ENCODE measurements around the gene CDC16.

The CDC16 gene

DNA sequence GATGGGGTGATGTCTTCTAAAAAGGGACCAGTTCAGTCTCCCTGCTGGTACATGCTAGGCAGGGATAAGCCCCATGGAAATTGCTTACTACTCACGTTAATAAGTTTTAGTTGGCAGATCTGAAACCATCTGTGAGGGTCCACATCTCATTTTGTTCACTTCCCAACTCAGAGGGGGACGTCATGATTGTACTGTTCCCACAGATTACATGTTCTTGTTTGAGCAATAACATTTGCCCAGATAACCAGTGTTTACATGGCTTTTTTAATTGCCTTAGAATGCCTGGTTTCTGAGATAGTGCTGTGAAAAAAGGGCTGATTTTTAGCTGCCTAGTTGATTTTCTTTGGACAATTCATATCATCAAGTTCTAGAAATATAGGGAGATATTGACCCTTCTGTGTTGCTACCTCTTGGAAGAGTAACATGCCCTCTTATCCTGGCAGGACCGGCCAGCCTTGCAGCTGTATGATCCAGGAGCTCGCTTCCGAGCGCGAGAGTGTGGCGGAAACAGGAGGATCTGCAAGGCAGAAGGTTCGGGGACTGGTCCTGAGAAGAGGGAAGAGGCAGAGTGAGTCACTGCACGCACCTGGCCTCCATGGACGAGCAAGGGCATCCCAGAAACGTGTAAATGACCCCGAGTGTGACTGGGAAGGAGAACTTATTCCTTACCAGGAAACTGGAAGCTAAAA, 69.8 kb downstream of the CDC16 start:
- no peak for DNase-seq

- DNase-seq = no peak
Observed at GRCh38 chr13:114309086-114309485, 74.4 kb downstream of the CDC16 start.

DNA sequence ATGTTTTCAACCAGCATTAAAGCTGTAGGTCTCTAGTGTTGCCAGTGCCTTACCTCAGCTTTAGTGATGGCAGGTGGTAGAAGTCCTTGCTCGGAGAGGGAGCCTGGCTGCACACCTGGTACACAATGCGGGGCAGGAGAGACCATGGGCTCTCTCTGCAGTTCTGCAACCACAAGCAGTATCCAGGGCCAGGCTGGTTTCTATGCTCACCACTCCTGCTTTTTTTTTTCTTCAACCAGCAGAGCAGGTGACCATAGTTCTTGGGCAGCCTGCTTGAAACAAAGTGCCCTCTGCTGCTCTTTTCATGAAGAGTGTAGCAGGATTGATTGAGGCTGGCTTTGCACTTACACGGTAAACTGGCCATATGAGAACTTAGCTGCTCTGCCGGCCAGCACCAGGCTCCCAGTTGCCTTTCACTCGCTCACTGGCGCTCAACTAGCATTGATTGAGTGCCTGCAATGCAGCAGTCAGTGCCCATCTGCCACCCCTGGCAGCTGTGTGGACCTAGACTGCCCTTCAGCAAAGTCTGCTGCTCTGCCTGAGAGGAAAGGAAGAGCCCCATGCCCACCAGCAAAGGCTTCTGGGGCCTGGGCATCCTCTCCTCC, 75.2 kb downstream of the CDC16 start:
- no peak for DNase-seq

- no peak for DNase-seq
Observed at GRCh38 chr13:114310956-114311355, 76.3 kb downstream of the CDC16 start.

- no peak for DNase-seq
Observed at GRCh38 chr13:114311387-114311786, 76.7 kb downstream of the CDC16 start.

DNA sequence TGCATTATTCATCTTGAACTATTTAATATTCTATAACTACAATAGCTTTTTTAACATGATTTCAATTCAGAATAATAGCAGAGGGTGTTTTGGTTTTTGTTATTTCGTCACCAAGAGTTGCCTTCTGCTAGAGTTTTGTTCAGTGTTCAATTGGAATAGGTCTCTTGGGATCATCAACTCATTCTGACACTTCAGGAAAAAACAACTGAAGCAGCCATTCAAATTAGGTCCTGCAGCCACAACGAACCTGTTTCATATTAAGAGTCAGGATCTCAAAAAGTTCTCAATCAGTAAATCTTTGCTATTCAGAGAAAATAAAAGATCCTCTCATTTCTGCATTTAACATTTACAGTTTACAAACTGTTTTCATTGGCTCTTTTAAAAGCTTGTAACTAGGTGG, 77.2 kb downstream of the CDC16 start:
- DNase-seq = no peak

DNA sequence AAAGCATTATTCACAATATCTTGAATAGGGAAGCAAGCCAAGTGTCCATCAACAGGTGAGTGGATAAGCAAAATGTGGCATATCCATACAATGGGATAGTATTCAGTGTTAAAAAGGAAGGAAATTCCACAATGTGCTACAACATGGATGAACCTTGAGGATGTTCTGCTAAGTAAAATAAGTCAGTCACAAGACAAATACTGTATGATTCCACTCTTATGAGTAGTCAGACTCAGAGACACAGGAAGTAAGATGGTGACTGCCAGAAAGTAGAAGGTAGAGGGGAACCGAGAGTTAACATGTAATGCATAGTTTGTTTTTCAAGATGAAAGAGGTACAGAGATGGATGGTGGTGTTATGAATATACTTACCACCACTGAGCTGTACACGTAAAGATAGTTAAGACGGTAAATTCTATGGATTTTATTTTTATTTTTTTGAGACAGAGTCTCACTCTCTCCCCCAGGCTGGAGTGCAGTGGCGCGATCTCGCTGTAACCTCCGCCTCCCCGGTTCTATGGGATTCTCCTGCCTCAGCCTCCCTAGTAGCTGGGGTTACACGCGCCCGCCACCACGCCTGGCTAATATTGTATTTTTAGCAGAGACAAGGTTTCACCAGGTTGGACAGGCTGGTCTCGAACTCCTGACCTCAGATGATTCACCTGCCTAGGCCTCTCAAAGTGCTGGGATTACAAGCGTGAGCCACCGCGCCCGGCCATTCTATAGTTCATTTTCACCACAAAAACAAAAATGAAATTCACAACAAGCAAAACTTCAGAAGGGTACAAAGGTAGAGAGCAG, 78.6 kb downstream of the CDC16 start:
- DNase-seq = no peak

DNA sequence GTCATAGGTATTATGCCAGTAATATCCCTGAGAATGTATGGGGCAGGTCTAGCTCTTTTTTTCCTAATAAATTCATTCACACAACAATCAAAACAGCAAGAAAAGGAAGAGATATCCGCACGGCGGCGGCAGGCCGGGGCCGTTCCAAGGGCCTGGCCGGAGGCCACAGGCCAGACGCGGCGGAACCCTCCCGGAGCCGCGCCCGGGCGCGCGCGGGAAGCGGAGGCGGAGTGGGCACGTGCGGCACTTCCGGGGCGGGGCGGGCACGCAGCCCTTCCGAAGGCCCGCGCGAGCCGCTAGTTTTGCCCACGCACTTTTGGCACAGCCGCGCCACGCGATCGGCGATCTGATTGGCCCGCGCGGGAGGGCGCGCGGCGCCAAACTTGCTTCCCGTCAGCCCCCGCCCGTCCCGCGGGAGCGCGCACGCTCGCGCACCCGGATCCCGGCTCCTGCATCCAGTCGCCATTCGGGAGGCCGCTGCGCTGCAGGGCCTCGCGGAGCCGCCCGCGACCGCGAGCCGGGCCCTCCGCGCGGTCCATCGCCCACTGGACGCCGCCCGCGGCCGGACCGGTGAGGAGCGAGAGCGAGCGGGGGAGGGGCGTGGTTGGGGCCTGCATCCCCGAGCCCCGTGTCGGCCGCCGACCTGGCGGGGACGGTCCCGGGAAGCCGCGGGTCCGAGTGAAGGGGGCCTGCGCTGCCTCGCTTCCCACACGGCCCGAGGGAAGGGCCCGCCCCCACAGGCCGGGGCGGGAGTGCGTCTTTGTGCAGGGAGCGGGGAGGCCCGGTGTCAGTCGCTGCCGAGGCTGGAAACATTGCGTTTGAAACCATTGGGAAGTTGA, 79.6 kb downstream of the CDC16 start, which contains the start of gene CHAMP1:
Gene CHAMP1 (plus strand): TSS at position 430 of the 839 bp plus-strand sequence. CDS start 9,340 bp downstream, outside the sequence.
- peak; percentile 36 to 65 for DNase-seq

DNA sequence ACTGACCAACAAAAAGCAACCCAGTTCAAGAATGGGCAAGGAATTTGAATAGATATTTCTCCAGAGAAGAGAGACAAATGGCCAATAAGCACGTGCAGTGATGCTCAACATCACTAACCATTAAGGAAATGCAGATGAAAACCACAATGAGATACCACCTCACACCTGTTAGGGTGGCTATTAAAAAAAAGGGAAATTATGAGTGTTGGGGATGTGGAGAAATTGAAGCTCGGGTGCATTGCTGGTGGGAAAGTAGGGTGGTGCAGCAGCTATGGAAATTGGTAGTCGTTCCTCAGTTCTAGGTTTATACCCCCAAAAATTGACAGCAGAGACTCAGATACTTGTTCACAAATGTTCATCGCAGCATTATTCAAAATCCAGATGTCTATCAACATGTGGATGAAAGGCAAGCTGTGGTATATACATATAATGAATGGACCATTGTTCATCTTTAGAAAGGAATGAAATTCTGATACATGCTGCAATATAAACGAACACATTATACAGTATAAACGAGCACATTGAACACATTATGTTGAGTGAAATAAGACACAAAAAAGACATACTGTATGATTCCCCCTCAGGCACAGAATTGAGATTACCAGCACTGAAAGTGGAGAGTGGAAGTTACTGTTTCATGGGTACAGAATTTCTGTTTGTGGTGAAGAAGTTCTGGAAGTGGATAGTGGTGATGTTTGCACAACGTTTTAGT, 80.5 kb downstream of the CDC16 start:
- DNase-seq = no peak

DNA sequence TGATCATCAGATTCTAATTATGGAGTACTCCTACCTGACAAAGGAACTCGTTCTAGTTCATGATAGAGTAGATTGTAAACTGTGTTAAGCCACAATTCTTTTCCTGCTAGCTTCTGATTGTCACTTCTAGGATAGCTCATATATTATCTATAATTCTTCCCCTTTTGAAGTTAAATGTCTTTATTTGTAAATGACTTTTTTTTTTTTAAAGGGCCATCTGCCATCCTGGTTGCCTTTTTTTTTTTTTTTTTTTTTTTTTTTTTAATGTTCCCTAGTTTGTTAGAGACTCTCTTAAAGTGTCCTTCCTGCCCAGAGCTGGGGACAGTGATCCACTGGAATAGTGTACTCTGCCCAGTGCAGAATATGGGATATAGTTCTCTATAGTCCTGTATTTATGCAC, 83.9 kb downstream of the CDC16 start:
- no peak for DNase-seq

GRCh38 chr13:114319441-114319913, 84.8 kb downstream of the CDC16 start:
- DNase-seq = no peak

GRCh38 chr13:114320065-114320464, 85.4 kb downstream of the CDC16 start:
- no peak for DNase-seq

GRCh38 chr13:114321256-114321655, 86.6 kb downstream of the CDC16 start:
- no peak for DNase-seq
